Ovary (tissue), 9 donors: ENCODE results near the gene LDLRAD4. TPM values are rescaled to one million over a fixed set of nuclear protein-coding genes. Genes with fewer than 3 reads are reported as not detected.

ENCODE experiments used
- DNase-seq, 5 donors: peaks; one replicate each; pipeline ENCODE4 v3.0.0-alpha.2; 2019 to 2020
- H3K27ac ChIP-seq, 2 donors: fragments of 200-600 bp; one replicate each; pipeline versions ENCODE4 v1.5.1 to v1.8.0; 2019 to 2022
- H3K27me3 ChIP-seq: fragments of 200-600 bp; one replicate; pipeline ENCODE4 v1.8.0; 2022
- H3K36me3 ChIP-seq: fragments of 200-600 bp; sonication (generic); one replicate; pipeline ENCODE4 v1.5.1; 2019
- H3K4me1 ChIP-seq: one replicate; pipeline ENCODE4 v1.8.1; 2013; ENCODE audit warnings: mild to moderate bottlenecking, moderate library complexity; ENCODE audit not compliant: insufficient read depth
- H3K4me3 ChIP-seq: fragments of 200-600 bp; sonication (generic); one replicate; pipeline ENCODE4 v1.5.1; 2017
- H3K9me3 ChIP-seq, 2 donors: fragments of 200-600 bp in 1 of 2; sonication (generic) in 1 of 2; one replicate each; pipeline versions ENCODE4 v1.5.1 to v1.8.1; 2013 to 2019; ENCODE audit warnings: mild to moderate bottlenecking in 1 of 2, moderate library complexity in 1 of 2
- CTCF ChIP-seq, 3 donors: fragments of 450-650 bp in 2 of 3; fragments of 200-600 bp in 1 of 3; IDR thresholded peaks; one replicate each; pipeline versions ENCODE4 v1.5.1 to v1.8.0; 2016 to 2022; ENCODE audit warnings: antibody characterized with exemption in 3 of 3, mild to moderate bottlenecking in 1 of 3
- EP300 ChIP-seq: sonication (generic); formaldehyde crosslinking; IDR thresholded peaks from one replicate; pipeline ENCODE4 v1.6.1; 2017; ENCODE audit warnings: antibody characterized with exemption
- POLR2A ChIP-seq: fragments of 450-650 bp; IDR thresholded peaks from one replicate; pipeline ENCODE4 v1.6.1; 2017; ENCODE audit warnings: antibody characterized with exemption, mild to moderate bottlenecking, moderate library complexity
- WGBS, 3 donors: extraction: QIAGEN DNeasy Blood & Tissue Kit in 1 of 3; methylation state at CpG; one replicate each; pipeline versions ENCODE4 v1.1.5 to v1.1.7; 2013 to 2017; 5-methylcytosine and 5-hydroxymethylcytosine counted together
- intact Hi-C, 4 donors: fragments of 100-400 bp; cut with DNase I; formaldehyde crosslinking; loops; one replicate each; pipeline versions ENCODE4 v1.11.0 to v1.15.1; 2022 to 2023
- polyA plus RNA-seq, 2 donors: library from polyadenylated mRNA; stranded (reverse); fragments of 200-250 nt in 1 of 2; fragments of 350-450 nt in 1 of 2; fragmentation: Illumina TruSeq in 1 of 2; extraction: RNeasy Lipid Tissue Mini Kit (QIAGEN cat#74804) in 1 of 2; gene quantifications; one replicate each; pipeline ENCODE4 v1.2.3, GENCODE V29; 2013 to 2014
- total RNA-seq, 7 donors: library from RNA; depleted of rRNA in 2 of 7; stranded (reverse); fragments of >200 nt in 2 of 7; fragmentation: NEBNext Ultra II Directional in 3 of 7; extraction: Animal tissue kit (Norgen Biotek cat#: 25700) in 3 of 7; gene quantifications; one replicate each; pipeline versions ENCODE4 v1.1.0 to v1.2.4, GENCODE V29; 2016 to 2023
- donor health status: DM: no; HTN: no; CAD: no; lungs with moderate emphysema.
- donor health status: DM: no; HTN: no; CAD: no.
- donor health status: Bipolar disorder and iron deficiency.
- donor health status: DM: yes; HTN: yes; CAD: no.
- donor health status: DM: no; HTN: no; CAD: no.
- donor health status: DM: yes; HTN: yes; CAD: no.

LDLRAD4 gene
- total and polyA plus RNA-seq, 9 donors = 2.3 to 31.6 (median 8.3) TPM

DNA sequence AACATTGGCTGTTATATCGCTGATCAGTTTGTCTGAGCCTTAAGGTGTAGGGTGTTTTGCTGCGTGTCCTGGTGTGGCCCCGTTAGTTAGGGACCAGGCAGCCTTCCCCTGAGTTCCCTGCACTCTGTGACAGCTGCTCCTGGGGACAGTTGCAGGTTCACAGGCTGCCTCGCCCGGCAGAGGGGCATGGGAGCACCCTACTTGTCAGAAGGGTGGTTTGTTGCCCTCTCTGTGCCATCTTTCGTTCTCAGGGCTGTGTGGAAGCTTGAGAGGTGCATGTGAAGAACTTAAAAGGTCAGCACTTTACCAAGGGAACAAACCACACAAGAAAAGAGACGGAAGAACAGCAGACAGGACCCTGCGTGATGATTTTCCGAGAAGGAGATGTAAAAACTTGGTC lies 159.6 kb downstream of the LDLRAD4 start:
- Histone ChIP-seq H3K4me1 (peaks cover 6% of the 10 kb centered on the region), H3K36me3 (no peaks in the 10 kb centered on the region), H3K4me3 (no peak overlapping the region), H3K27ac (no peak overlapping the region), H3K9me3 (no peaks in the 10 kb centered on the region), H3K27me3 (no peaks in the 10 kb centered on the region)
- TF ChIP-seq CTCF (IDR thresholded peaks at IDR 0.05) = no peak
- TF ChIP-seq EP300 = no peak
- no peak for TF ChIP-seq POLR2A
- 89 to 96% (median 92%) methylated on average over 9 of the region's 9 CpGs for WGBS, 3 donors
- no peak for DNase-seq
- intact Hi-C loops = no loop called here

- TF ChIP-seq POLR2A = no peak
- TF ChIP-seq CTCF (IDR thresholded peaks at IDR 0.05) = no peak
- no peak for TF ChIP-seq EP300
- Histone ChIP-seq H3K27me3 (no peaks in the 10 kb centered on the region), H3K4me1 (peaks cover 6% of the 10 kb centered on the region), H3K27ac (no peak overlapping the region), H3K9me3 (no peaks in the 10 kb centered on the region), H3K4me3 (no peak overlapping the region), H3K36me3 (no peaks in the 10 kb centered on the region)
- DNase-seq = no peak
- intact Hi-C loops = no loop called here
- WGBS, 3 donors = 69 to 77% (median 74%) methylated on average over 7 of the region's 7 CpGs
Measured at GRCh38 chr18:13379062-13379865, 160.7 kb downstream of the LDLRAD4 start.

- DNase-seq = no peak
- Histone ChIP-seq H3K4me3 (no peak overlapping the region), H3K4me1 (peaks cover 6% of the 10 kb centered on the region), H3K27me3 (no peaks in the 10 kb centered on the region), H3K9me3 (no peaks in the 10 kb centered on the region), H3K36me3 (no peaks in the 10 kb centered on the region), H3K27ac (no peak overlapping the region)
- intact Hi-C loops = loop anchor here in 1 of 4 donors (10.0 kb wide), 1 partner anchor 165 kb away; the partner anchor contains the start of gene LDLRAD4
- TF ChIP-seq CTCF (IDR thresholded peaks at IDR 0.05) (no peak), EP300 (no peak), POLR2A (no peak)
- WGBS, 3 donors = 80 to 82% (median 82%) methylated on average over 18 of the region's 18 CpGs
Measured at GRCh38 chr18:13379930-13380690, 161.6 kb downstream of the LDLRAD4 start.

DNA sequence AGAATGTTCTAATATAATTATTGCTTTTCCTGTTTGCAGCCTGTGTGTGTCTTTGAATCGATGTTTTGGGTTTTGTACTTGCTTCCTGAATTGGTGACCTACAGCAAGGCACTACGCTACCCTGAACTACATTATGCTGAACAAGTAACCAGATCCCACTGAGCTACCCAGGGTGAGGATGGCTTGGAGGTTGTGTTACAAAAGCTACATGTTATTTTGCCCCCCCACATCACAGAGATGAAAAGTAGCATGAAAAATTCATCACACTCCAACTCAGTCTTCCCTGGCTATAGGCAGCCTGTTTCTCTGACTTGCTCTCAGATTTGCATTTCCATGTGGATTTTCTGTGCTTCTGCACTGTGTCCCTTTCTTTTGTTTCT lies 162.1 kb downstream of the LDLRAD4 start:
- Histone ChIP-seq H3K36me3 (no peaks in the 10 kb centered on the region), H3K27me3 (no peaks in the 10 kb centered on the region), H3K27ac (no peak overlapping the region), H3K9me3 (no peaks in the 10 kb centered on the region), H3K4me3 (no peak overlapping the region), H3K4me1 (peaks cover 6% of the 10 kb centered on the region)
- intact Hi-C loops = loop anchor here in 1 of 4 donors (10.0 kb wide), 1 partner anchor 166 kb away; the partner anchor contains the start of gene LDLRAD4
- no peak for DNase-seq
- WGBS, 3 donors = 65 to 69% (median 66%) methylated on average over 2 of the region's 2 CpGs
- TF ChIP-seq EP300 (no peak), POLR2A (no peak), CTCF (IDR thresholded peaks at IDR 0.05) (no peak)
